ENCODE measurements around the gene DPYSL3.
"Not testable (repeated sequence)": the region's sequence is repeated elsewhere in the genome, so short reads cannot be mapped to it uniquely, and the experiment has no call there.

Gene DPYSL3

GRCh38 chr5:147377682-147378081 is 132.2 kb downstream of the DPYSL3 start:
- no peak for TF ChIP-seq CTCF (IDR thresholded peaks at IDR 0.05; ENCODE audit: control extremely low read depth, extremely low read depth, low read depth, missing control alignments)
- ChIA-PET POLR2A (no interaction called here), CTCF (interaction anchor here (1.2 kb wide), 1 partner anchor 10 kb away, joined by 3 read pairs; no protein-coding TSS in a partner anchor)
- DNase-seq (ENCODE audit: extremely low spot score), result no peak

- no peak for TF ChIP-seq CTCF (IDR thresholded peaks at IDR 0.05; ENCODE audit: control extremely low read depth, extremely low read depth, low read depth, missing control alignments)
- POLR2A ChIA-PET, result no interaction called here
- CTCF ChIA-PET, result interaction anchor here (1.4 to 1.5 kb wide), 2 partner anchors 16 to 33 kb away, joined by 3 to 4 read pairs; no protein-coding TSS in a partner anchor
- DNase-seq (ENCODE audit: extremely low spot score), result no peak
Measured at GRCh38 chr5:147375151-147375550, 134.7 kb downstream of the DPYSL3 start.

- DNase-seq (ENCODE audit: extremely low spot score), result no peak
- ChIA-PET CTCF (interaction anchor here (1.7 kb wide), 1 partner anchor 10 kb away, joined by 6 read pairs; no protein-coding TSS in a partner anchor), POLR2A (no interaction called here)
- TF ChIP-seq CTCF (IDR thresholded peaks at IDR 0.05; ENCODE audit: control extremely low read depth, extremely low read depth, low read depth, missing control alignments), result no peak
Measured at GRCh38 chr5:147373328-147373727, 136.5 kb downstream of the DPYSL3 start.

GRCh38 chr5:147372191-147372590 is 137.7 kb downstream of the DPYSL3 start:
- DNase-seq (ENCODE audit: extremely low spot score), result no peak
- no peak for TF ChIP-seq CTCF (IDR thresholded peaks at IDR 0.05; ENCODE audit: control extremely low read depth, extremely low read depth, low read depth, missing control alignments)
- ChIA-PET POLR2A (no interaction called here), CTCF (interaction anchor here (1.0 to 1.7 kb wide), 2 partner anchors 9 kb away, joined by 3 to 6 read pairs; no protein-coding TSS in a partner anchor)

- ChIA-PET CTCF (interaction anchor here (1.0 kb wide), 1 partner anchor 10 kb away, joined by 3 read pairs; no protein-coding TSS in a partner anchor), POLR2A (no interaction called here)
- no peak for DNase-seq (ENCODE audit: extremely low spot score)
- TF ChIP-seq CTCF (IDR thresholded peaks at IDR 0.05; ENCODE audit: control extremely low read depth, extremely low read depth, low read depth, missing control alignments), result no peak
Measured at GRCh38 chr5:147371290-147371689, 138.6 kb downstream of the DPYSL3 start.

GRCh38 chr5:147369742-147370374 is 140.0 kb downstream of the DPYSL3 start:
- no peak for DNase-seq (ENCODE audit: extremely low spot score)
- ChIA-PET POLR2A (no interaction called here), CTCF (interaction anchor here (0.8 to 2.4 kb wide), 5 partner anchors 11 to 145 kb away, joined by 3 to 10 read pairs (median 3); no protein-coding TSS in a partner anchor)
- no peak for TF ChIP-seq CTCF (IDR thresholded peaks at IDR 0.05; ENCODE audit: control extremely low read depth, extremely low read depth, low read depth, missing control alignments)

- POLR2A ChIA-PET; CTCF ChIA-PET; DNase-seq (ENCODE audit: extremely low spot score): not testable (repeated sequence)
Measured at GRCh38 chr5:147367381-147367780, 142.5 kb downstream of the DPYSL3 start.

Data from GM10248 (cell line).